ENCODE data around the gene ZFAND3.

GRCh38 chr6:37965964-37966676 lies 146.6 kb downstream of the ZFAND3 start:
- no peak for TF ChIP-seq RB1 (IDR thresholded peaks at IDR 0.05; ENCODE audit: borderline replicate concordance)
- no peak for TF ChIP-seq FOXM1 (IDR thresholded peaks at IDR 0.05; ENCODE audit: low read depth, low read length)
- TF ChIP-seq RELA (IDR thresholded peaks at IDR 0.05; ENCODE audit: borderline replicate concordance, partially characterized antibody): no peak
